Cardiac fibroblast (primary cell): ENCODE measurements around the gene DEDD2.

Experiments
- DNase-seq, 2 donors: peaks; one replicate each; pipeline versions ENCODE4 v3.0.0 to v3.0.0-alpha.2; 2010; ENCODE audit warnings: low read depth in 2 of 2
- H3K4me3 ChIP-seq, 2 donors: replicated peaks in 1 of 2; 1 replicate in 1 of 2; 2 replicates in 1 of 2; pipeline ENCODE4 v1.5.1; 2011; ENCODE audit warnings: low read depth in 2 of 2, low read length in 2 of 2, mild to moderate bottlenecking in 2 of 2, moderate library complexity in 1 of 2
- CTCF ChIP-seq: IDR thresholded peaks from one replicate; pipeline ENCODE4 v1.5.1; 2011; ENCODE audit warnings: low read depth, mild to moderate bottlenecking, low read length, inconsistent platforms

Gene DEDD2

GRCh38 chr19:42246143-42246921 lies 28.9 kb upstream of the DEDD2 start:
- H3K4me3 ChIP-seq = no peak overlapping the region
- peak; percentile 86 to 87 for DNase-seq
- TF ChIP-seq CTCF = peak; percentile 80

GRCh38 chr19:42245231-42245630 lies 27.8 kb upstream of the DEDD2 start:
- DNase-seq = no peak
- peak overlapping the region; percentile 7 to 13 for H3K4me3 ChIP-seq
- no peak for TF ChIP-seq CTCF

- H3K4me3 ChIP-seq = peak overlapping the region; percentile 53 to 68
- peak; percentile 94 to 95 for DNase-seq
- TF ChIP-seq CTCF = peak; percentile 74
These were observed 27.1 kb upstream of the DEDD2 start for GRCh38 chr19:42244347-42245220.

GRCh38 chr19:42242512-42243409 lies 25.3 kb upstream of the DEDD2 start, which contains the start of gene GSK3A:
GSK3A (minus strand) TSS chr19:42242602; CDS start chr19:42242465, 137 bp downstream.
- TF ChIP-seq CTCF = no peak
- H3K4me3 ChIP-seq = peak within 1 kb of the TSS; percentile 66 to 68
- DNase-seq = peak; percentile 99 to 100

- peak overlapping the region; percentile 58 to 66 for H3K4me3 ChIP-seq
- TF ChIP-seq CTCF = no peak
- DNase-seq = no peak
These were observed 24.6 kb upstream of the DEDD2 start for GRCh38 chr19:42242069-42242511.

- peak overlapping the region; percentile 58 to 66 for H3K4me3 ChIP-seq
- TF ChIP-seq CTCF = no peak
- DNase-seq = no peak
These were observed 23.8 kb upstream of the DEDD2 start for GRCh38 chr19:42241279-42241678.
